IMR-90 (cell line): Measurements from ENCODE around the gene CCNC. TPM values are rescaled to one million over a fixed set of nuclear protein-coding genes. Genes with fewer than 3 reads are reported as not detected.
"Not testable (repeated sequence)": the region's sequence is repeated elsewhere in the genome, so short reads cannot be mapped to it uniquely, and the experiment has no call there.

Experiments used
- ATAC-seq: fragments of 200-7000 bp; cut with Tn5 transposase; 2 replicates; pipeline ENCODE4 v1.9.1; 2020; ENCODE audit warnings: low read depth, mild to moderate bottlenecking, moderate library complexity
- BruUV-seq: library from RNA; stranded (reverse); fragments of 400-500 nt; replicated peaks from 2 replicates; lab custom pipeline; 2021; lab: Mats Ljungman, UMichigan
- CTCF ChIA-PET: fragments of 300-600 bp; formaldehyde crosslinking; extraction: SDS; loops from one replicate; lab custom pipeline; 2021; ENCODE audit warnings: antibody characterized with exemption; lab: Yijun Ruan, JAX
- POLR2A ChIA-PET: fragments of 300-600 bp; sonication (Branson Sonifier 250); formaldehyde crosslinking; loops from one replicate; lab custom pipeline; 2022; ENCODE audit warnings: antibody characterized with exemption; ENCODE audit not compliant: unreplicated experiment; lab: Charles Lee
- DNase-seq: peaks from one replicate; pipeline ENCODE4 v3.0.0; 2013
- H2AFZ ChIP-seq: replicated peaks from 2 replicates; pipeline ENCODE3; 2013; ENCODE audit warnings: low read length, mild to moderate bottlenecking; ENCODE audit not compliant: poor library complexity
- H2AK5ac ChIP-seq: 2 replicates; pipeline ENCODE4 v1.6.1; 2013; ENCODE audit warnings: low read depth, low read length, inconsistent platforms
- H2AK9ac ChIP-seq: replicated peaks from 2 replicates; pipeline ENCODE3; 2013; ENCODE audit warnings: mild to moderate bottlenecking, low read depth, low read length, moderate library complexity; ENCODE audit not compliant: poor library complexity
- H2BK120ac ChIP-seq: 2 replicates; pipeline ENCODE4 v1.6.1; 2013; ENCODE audit warnings: low read depth, low read length, inconsistent platforms
- H2BK15ac ChIP-seq: 3 replicates; pipeline ENCODE4 v1.6.1; 2013; ENCODE audit warnings: low read depth, low read length, inconsistent platforms
- H2BK20ac ChIP-seq: 2 replicates; pipeline ENCODE4 v1.6.1; 2013; ENCODE audit warnings: low read depth, mild to moderate bottlenecking, inconsistent platforms, low read length, moderate library complexity
- H2BK5ac ChIP-seq: 2 replicates; pipeline ENCODE4 v1.6.1; 2013; ENCODE audit warnings: mild to moderate bottlenecking, low read depth, low read length, inconsistent platforms; ENCODE audit not compliant: poor library complexity, severe bottlenecking
- H3K14ac ChIP-seq: replicated peaks from 2 replicates; pipeline ENCODE4 v1.6.1; 2013; ENCODE audit warnings: low read depth, low read length, inconsistent platforms
- H3K18ac ChIP-seq: 2 replicates; pipeline ENCODE4 v1.6.1; 2013; ENCODE audit warnings: low read depth, low read length, control low read depth
- H3K23ac ChIP-seq: 2 replicates; pipeline ENCODE4 v1.6.1; 2013; ENCODE audit warnings: low read depth, low read length, inconsistent platforms
- H3K27ac ChIP-seq: 2 replicates; pipeline ENCODE4 v1.5.1; 2013; ENCODE audit warnings: mild to moderate bottlenecking, control low read depth, low read length; ENCODE audit not compliant: insufficient read depth
- H3K27me3 ChIP-seq: 2 replicates; pipeline ENCODE4 v1.6.1; 2013; ENCODE audit warnings: low read length; ENCODE audit not compliant: control insufficient read depth, insufficient read depth
- H3K36me3 ChIP-seq: 2 replicates; pipeline ENCODE4 v1.6.1; 2013; ENCODE audit warnings: low read length, mixed read lengths; ENCODE audit not compliant: control insufficient read depth, insufficient read depth
- H3K4ac ChIP-seq: 2 replicates; pipeline ENCODE4 v1.6.1; 2013; ENCODE audit warnings: low read depth, low read length, inconsistent platforms
- H3K4me1 ChIP-seq: 2 replicates; pipeline ENCODE4 v1.6.1; 2013; ENCODE audit warnings: low read length, mixed read lengths; ENCODE audit not compliant: control insufficient read depth, insufficient read depth
- H3K4me2 ChIP-seq: 2 replicates; pipeline ENCODE4 v1.6.1; 2013; ENCODE audit warnings: low read depth, mild to moderate bottlenecking, control low read depth, low read length, moderate library complexity
- H3K4me3 ChIP-seq: 2 replicates; pipeline ENCODE4 v1.5.1; 2013; ENCODE audit warnings: low read depth, mild to moderate bottlenecking, control low read depth, low read length, moderate library complexity; ENCODE audit not compliant: insufficient read depth
- H3K56ac ChIP-seq: 2 replicates; pipeline ENCODE4 v1.6.1; 2013; ENCODE audit warnings: low read length, inconsistent platforms; ENCODE audit not compliant: insufficient read depth; ENCODE audit errors: extremely low read depth
- H3K79me1 ChIP-seq, 2 experiments: 2 replicates each; pipeline ENCODE4 v1.6.1; 2013; ENCODE audit warnings: low read length in 2 of 2, inconsistent platforms in 1 of 2, low read depth in 1 of 2
- H3K9ac ChIP-seq: 2 replicates; pipeline ENCODE4 v1.6.1; 2013; ENCODE audit warnings: low read depth, low read length, control low read depth
- H3K9me1 ChIP-seq: 2 replicates; pipeline ENCODE4 v1.6.1; 2013; ENCODE audit warnings: low read length, inconsistent platforms; ENCODE audit not compliant: insufficient read depth
- H3K9me3 ChIP-seq: 2 replicates; pipeline ENCODE4 v1.6.1; 2013; ENCODE audit warnings: low read length; ENCODE audit not compliant: control insufficient read depth, insufficient read depth
- H4K20me1 ChIP-seq: 2 replicates; pipeline ENCODE4 v1.6.1; 2013; ENCODE audit warnings: low read length, inconsistent platforms; ENCODE audit not compliant: insufficient read depth
- H4K5ac ChIP-seq: 2 replicates; pipeline ENCODE4 v1.6.1; 2013; ENCODE audit warnings: mild to moderate bottlenecking, low read depth, low read length, control low read depth
- H4K8ac ChIP-seq, 2 experiments: 2 replicates each; pipeline ENCODE4 v1.6.1; 2013; ENCODE audit warnings: low read depth in 2 of 2, low read length in 2 of 2, control low read depth in 1 of 2, inconsistent platforms in 1 of 2
- H4K91ac ChIP-seq: 2 replicates; pipeline ENCODE4 v1.6.1; 2013; ENCODE audit warnings: low read depth, low read length, inconsistent platforms; ENCODE audit not compliant: insufficient read depth
- CEBPB ChIP-seq: IDR thresholded peaks from 2 replicates; pipeline ENCODE4 v1.6.1; 2012; ENCODE audit warnings: low read depth, low read length, improper control_type of control experiment
- FOS ChIP-seq: fragments of 150-350 bp; IDR thresholded peaks from 2 replicates; pipeline ENCODE4 v1.6.1; 2016; ENCODE audit warnings: low read depth, low read length
- NFE2L2 ChIP-seq: fragments of 150-350 bp; IDR thresholded peaks from 2 replicates; pipeline ENCODE4 v1.6.1; 2016; ENCODE audit warnings: low read depth, mild to moderate bottlenecking, low read length
- RCOR1 ChIP-seq: IDR thresholded peaks from 2 replicates; pipeline ENCODE4 v1.6.1; 2012; ENCODE audit warnings: mild to moderate bottlenecking, low read length, improper control_type of control experiment; ENCODE audit not compliant: insufficient replicate concordance
- WGBS, 2 experiments: methylation state at CpG; one replicate each; pipeline versions ENCODE4 v1.1.5 to v1.1.7; 2013; ENCODE audit warnings: missing lambda C conversion rate in 2 of 2; ENCODE audit not compliant: insufficient read length in 1 of 2; ENCODE audit errors: extremely low coverage in 2 of 2; 5-methylcytosine and 5-hydroxymethylcytosine counted together
- dilution Hi-C: fragments of 300-500 bp; cut with HindIII; formaldehyde crosslinking; loops from one replicate; pipeline ENCODE4 v1.14.3; 2018; ENCODE audit warnings: low sequenced_read_pairs; ENCODE audit not compliant: unreplicated experiment
- in situ Hi-C: fragments of 300-500 bp; cut with MboI; formaldehyde crosslinking; loops from 3 replicates; pipeline ENCODE4 v1.14.3; 2019; ENCODE audit warnings: low sequenced_read_pairs, inconsistent platforms, mixed read lengths
- intact Hi-C: fragments of 100-400 bp; cut with micrococcal nuclease; formaldehyde crosslinking; loops from 2 replicates; pipeline ENCODE4 v1.10.0; 2022
- polyA plus RNA-seq, 3 experiments: library from polyadenylated mRNA; depleted of rRNA; stranded (reverse); fragments of >200 nt; gene quantifications; 2 replicates each; pipeline ENCODE4 v1.2.3, GENCODE V29; 2012; ENCODE audit warnings: low replicate concordance in 1 of 3
- total RNA-seq: library from RNA; depleted of rRNA; stranded (reverse); fragments of >200 nt; gene quantifications from 2 replicates; pipeline ENCODE4 v1.2.3, GENCODE V29; 2012

Gene CCNC
- total and polyA plus RNA-seq, 2 of the 4 experiments (the other 2 are of a cell fraction): 30.1 to 95.7 TPM

DNA sequence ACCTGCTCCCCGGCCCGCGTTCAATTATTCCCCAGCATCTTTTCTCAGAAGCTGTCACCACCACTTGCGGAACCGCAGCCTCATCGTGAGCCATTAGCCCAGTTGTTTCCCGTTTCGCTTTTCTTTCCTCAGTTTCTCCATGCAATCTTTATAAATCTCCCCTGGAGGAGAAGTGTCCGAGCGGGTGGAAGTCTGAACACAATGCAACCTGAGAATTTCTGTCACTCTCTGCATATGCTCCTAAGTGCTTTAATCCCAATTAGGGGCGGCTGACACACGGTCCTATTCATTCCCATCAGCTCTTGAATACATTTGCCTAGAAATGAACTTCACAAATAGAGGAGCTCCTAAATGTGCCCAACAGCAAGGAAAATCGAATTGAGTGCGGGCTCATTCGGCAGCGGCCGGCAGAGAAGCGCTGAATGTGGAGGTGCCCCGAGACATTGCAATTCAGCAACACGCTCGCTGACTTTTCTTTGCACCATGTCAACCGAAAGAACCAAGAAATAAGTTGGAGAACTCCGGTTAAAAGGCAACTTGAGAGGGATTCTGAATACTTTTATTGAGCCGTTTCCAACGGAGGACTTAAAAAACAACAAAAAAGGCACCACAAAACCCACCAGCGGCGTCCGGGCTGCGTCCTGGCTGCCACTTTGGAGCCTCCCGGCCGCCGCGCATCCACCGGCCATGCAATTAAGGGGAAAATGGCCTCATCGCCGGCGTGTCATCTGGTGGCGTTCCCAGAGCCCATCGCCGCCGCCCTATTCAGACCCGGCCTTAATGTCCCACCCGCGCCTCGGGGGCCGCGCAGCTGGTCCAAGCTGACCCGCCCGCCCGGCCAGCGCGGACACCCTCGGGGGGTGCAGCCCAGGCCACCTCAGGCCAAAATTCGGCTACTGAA is 34.3 kb upstream of the CCNC start:
- H2AFZ ChIP-seq: peak overlapping the region; percentile 81
- H4K91ac ChIP-seq: no peak overlapping the region
- ChIA-PET POLR2A (no interaction called here), CTCF (no interaction called here)
- no peak overlapping the region for H3K23ac ChIP-seq
- no peak overlapping the region for H2BK20ac ChIP-seq
- 5% methylated on average over 16 of the region's 54 CpGs; no CpG with 5 or more reads in 1 of the 2 experiments for WGBS, 2 experiments
- H2BK5ac ChIP-seq: no peak overlapping the region
- H4K8ac ChIP-seq: no peak overlapping the region
- H2BK15ac ChIP-seq: no peak overlapping the region
- H2AK9ac ChIP-seq: no peak overlapping the region
- no peak overlapping the region for H3K4ac ChIP-seq
- H4K5ac ChIP-seq: no peak overlapping the region
- H3K14ac ChIP-seq: no peak overlapping the region
- ATAC-seq (peak; percentile 25; the same call in 1 of the 2 replicates), DNase-seq (no peak)
- peaks cover 5% of the 10 kb centered on the region; the same call in 1 of the 2 replicates for H3K9me3 ChIP-seq
- no peaks in the 10 kb centered on the region for H4K20me1 ChIP-seq
- H3K79me1 ChIP-seq: no peaks in the 10 kb centered on the region
- no peak overlapping the region for H3K27ac ChIP-seq
- no TSS peak for BruUV-seq
- peak overlapping the region; percentile 49; the same call in 1 of the 2 replicates for H3K4me2 ChIP-seq
- H3K27me3 ChIP-seq: peaks cover 83% of the 10 kb centered on the region
- H3K9me1 ChIP-seq: no peaks in the 10 kb centered on the region; the same call in 1 of the 2 replicates
- TF ChIP-seq CEBPB: no peak
- no peak for TF ChIP-seq NFE2L2
- no peak for TF ChIP-seq RCOR1
- TF ChIP-seq FOS: no peak
- H3K18ac ChIP-seq: no peak overlapping the region
- dilution Hi-C loops: no loop called here
- no peak overlapping the region for H3K9ac ChIP-seq
- no peak overlapping the region for H3K56ac ChIP-seq
- no peak overlapping the region for H2AK5ac ChIP-seq
- in situ Hi-C loops: no loop called here
- no peaks in the 10 kb centered on the region for H3K4me1 ChIP-seq
- no peak overlapping the region for H3K4me3 ChIP-seq
- no peak overlapping the region for H2BK120ac ChIP-seq
- intact Hi-C loops: no loop called here
- no peaks in the 10 kb centered on the region for H3K36me3 ChIP-seq

- in situ Hi-C loops: loop anchor here (25.0 kb wide), 1 partner anchor 868 kb away; the partner anchor contains the start of gene SIM1
- CTCF ChIA-PET: not testable (repeated sequence)
These were observed 26.2 kb upstream of the CCNC start for GRCh38 chr6:99594696-99595095.

More at GRCh38 chr6:99594696-99595095, 26.2 kb upstream of the CCNC start:
- H3K9me1 ChIP-seq, H3K79me1 ChIP-seq, ATAC-seq, H3K4ac ChIP-seq, H3K9me3 ChIP-seq, H4K5ac ChIP-seq, H2AFZ ChIP-seq, H2BK20ac ChIP-seq, POLR2A ChIA-PET, H2BK120ac ChIP-seq, H2BK5ac ChIP-seq, H2AK9ac ChIP-seq, intact Hi-C loops, H3K18ac ChIP-seq, BruUV-seq, H4K8ac ChIP-seq, H3K14ac ChIP-seq, H3K4me2 ChIP-seq, H3K56ac ChIP-seq, H3K4me1 ChIP-seq, H3K9ac ChIP-seq, dilution Hi-C loops, H3K23ac ChIP-seq, H4K20me1 ChIP-seq, H3K4me3 ChIP-seq, H3K36me3 ChIP-seq, H2BK15ac ChIP-seq, H4K91ac ChIP-seq, H2AK5ac ChIP-seq, DNase-seq, H3K27ac ChIP-seq: not testable (repeated sequence)
- 64% methylated on average over 5 of the region's 8 CpGs; no CpG with 5 or more reads in 1 of the 2 experiments for WGBS, 2 experiments
- H3K27me3 ChIP-seq: peaks cover 65% of the 10 kb centered on the region
